ENCODE results near the gene STUM. TPM values are rescaled to one million over a fixed set of nuclear protein-coding genes. Genes with fewer than 3 reads are reported as not detected.

Gene STUM
- total and polyA plus RNA-seq, 2 experiments from 2014 or later = 0.23 to 1.3 TPM

- peak; percentile 92 for DNase-seq (ENCODE audit: low spot score)
- ATAC-seq = peak; percentile 54
- peak overlapping the region; percentile 65 for H3K4me2 ChIP-seq
These were observed 105.6 kb downstream of the STUM start for GRCh38 chr1:226654046-226654667.

More at GRCh38 chr1:226654046-226654667, 105.6 kb downstream of the STUM start:
- no peaks in the 10 kb centered on the region for H3K79me2 ChIP-seq (replicated peaks; ENCODE audit: insufficient read depth)
- Mint-ChIP-seq H3K4me1 (peaks cover 70% of the 10 kb centered on the region), H3K4me3 (peak overlapping the region; percentile 34; the same call in 1 of the 3 replicates), H3K27me3 (ENCODE audit: insufficient read depth, low read depth, poor library complexity) (peaks cover 23% of the 10 kb centered on the region), H3K9me3 (no peaks in the 10 kb centered on the region), H3K36me3 (ENCODE audit: low read depth) (no peaks in the 10 kb centered on the region), H3K27ac (peak overlapping the region; percentile 88)
- H2AFZ ChIP-seq = no peak overlapping the region; the same call in 1 of the 2 replicates
- peaks cover 40% of the 10 kb centered on the region for H3K4me1 ChIP-seq (ENCODE audit: insufficient read depth)
- no peaks in the 10 kb centered on the region for H4K20me1 ChIP-seq (replicated peaks; ENCODE audit: insufficient read depth)
- no peaks in the 10 kb centered on the region for H3K9me2 ChIP-seq (ENCODE audit: insufficient read depth)
- TF ChIP-seq ETS1 (IDR thresholded peaks at IDR 0.05) = 0 out of 2 replicates have a peak, but pooled peaks have one; percentile 32
- no peak for TF ChIP-seq STAT1 (IDR thresholded peaks at IDR 0.05; ENCODE audit: unreplicated experiment)
- no peak for TF ChIP-seq EZH2 (IDR thresholded peaks at IDR 0.05; ENCODE audit: low read depth, unreplicated experiment)
- no peak for TF ChIP-seq ZNF462 (CRISPR knock-in tag; IDR thresholded peaks at IDR 0.05)
- TF ChIP-seq CTCF (conservative IDR thresholded peaks at IDR 0.05; ENCODE audit: low read depth in 2 of 2) = no peak
- no peak for TF ChIP-seq POLR2AphosphoS5 (IDR thresholded peaks at IDR 0.05; ENCODE audit: low read depth)
- no peak for TF ChIP-seq REST (IDR thresholded peaks at IDR 0.05; ENCODE audit: unreplicated experiment)
- no peak for TF ChIP-seq ZNF114 (CRISPR knock-in tag; IDR thresholded peaks at IDR 0.05)
- peak; percentile 48; the same call in 1 of the 2 replicates for TF ChIP-seq CREB1 (CRISPR knock-in tag; IDR thresholded peaks at IDR 0.05; ENCODE audit: low read depth)
- no peak for TF ChIP-seq JUNB (IDR thresholded peaks at IDR 0.05; ENCODE audit: unreplicated experiment)
- TF ChIP-seq EZH2phosphoT487 (IDR thresholded peaks at IDR 0.05; ENCODE audit: unreplicated experiment) = no peak
- no peak for TF ChIP-seq NANOG (IDR thresholded peaks at IDR 0.05; ENCODE audit: borderline replicate concordance)
- TF ChIP-seq ZNF331 (CRISPR knock-in tag; IDR thresholded peaks at IDR 0.05; ENCODE audit: low read depth) = no peak
- no peak overlapping the region for H3K4me3 ChIP-seq
- 0 out of 2 replicates have a peak, but pooled peaks cover 7% of the 10 kb centered on the region for H3F3A ChIP-seq (replicated peaks; ENCODE audit: low read depth)
- peak overlapping the region; percentile 90 for H3K27ac ChIP-seq (ENCODE audit: low read depth)
- no peaks in the 10 kb centered on the region for H3K36me3 ChIP-seq (ENCODE audit: insufficient read depth)
- H3K27me3 ChIP-seq (ENCODE audit: insufficient read depth) = no peaks in the 10 kb centered on the region
